Esophagus muscularis mucosa (tissue), 4 donors: ENCODE data around the gene PDSS2. TPM values are rescaled to one million over a fixed set of nuclear protein-coding genes. Genes with fewer than 3 reads are reported as not detected.
"Not testable (repeated sequence)": the region's sequence is repeated elsewhere in the genome, so short reads cannot be mapped to it uniquely, and the experiment has no call there.

Source experiments
- DNase-seq: peaks from one replicate; pipeline ENCODE4 v3.0.0-alpha.2; 2017; ENCODE audit errors: extremely low spot score
- H3K27ac ChIP-seq, 4 donors: fragments of 200-600 bp; sonication (generic); replicated peaks in 1 of 4; 1 replicate in 3 of 4; 2 replicates in 1 of 4; pipeline ENCODE4 v1.5.1; 2016 to 2019; ENCODE audit warnings: mild to moderate bottlenecking in 1 of 4
- H3K27me3 ChIP-seq, 4 donors: fragments of 200-600 bp; sonication (generic); one replicate each; pipeline versions ENCODE4 v1.5.1 to v1.6.0; 2016 to 2019
- H3K36me3 ChIP-seq, 4 donors: fragments of 200-600 bp; sonication (generic); one replicate each; pipeline ENCODE4 v1.5.1; 2016 to 2019
- H3K4me1 ChIP-seq, 4 donors: fragments of 200-600 bp; sonication (generic); one replicate each; pipeline ENCODE4 v1.5.1; 2016 to 2019
- H3K4me3 ChIP-seq, 4 donors: fragments of 200-600 bp; sonication (generic); 1 replicate in 2 of 4; 2 replicates in 2 of 4; pipeline ENCODE4 v1.5.1; 2016 to 2019; ENCODE audit warnings: mild to moderate bottlenecking in 4 of 4, moderate library complexity in 1 of 4
- H3K9me3 ChIP-seq, 4 donors: fragments of 200-600 bp; sonication (generic); 1 replicate in 3 of 4; 2 replicates in 1 of 4; pipeline ENCODE4 v1.5.1; 2016 to 2019
- EP300 ChIP-seq: sonication (generic); formaldehyde crosslinking; IDR thresholded peaks from one replicate; pipeline ENCODE4 v1.6.1; 2017; ENCODE audit warnings: antibody characterized with exemption
- POLR2A ChIP-seq: fragments of 450-650 bp; IDR thresholded peaks from one replicate; pipeline ENCODE4 v1.6.1; 2017; ENCODE audit warnings: antibody characterized with exemption, moderate library complexity, mild to moderate bottlenecking, low read depth
- POLR2AphosphoS5 ChIP-seq, 2 donors: sonication (generic); formaldehyde crosslinking; IDR thresholded peaks; one replicate each; pipeline ENCODE4 v1.6.1; 2017; ENCODE audit warnings: antibody characterized with exemption in 2 of 2
- WGBS: methylation state at CpG from one replicate; pipeline ENCODE4 v1.1.5; 2018; 5-methylcytosine and 5-hydroxymethylcytosine counted together
- intact Hi-C: fragments of 100-400 bp; cut with DNase I; formaldehyde crosslinking; loops from one replicate; pipeline ENCODE4 v1.15.1; 2023
- total RNA-seq, 4 donors: library from RNA; depleted of rRNA; stranded (reverse); fragments of >200 nt; gene quantifications; one replicate each; pipeline versions ENCODE4 v1.1.0 to v1.2.1, GENCODE V29; 2016
- TF ChIP-seq, protein P1 (sequence below), 3 experiments: fragments of 200-600 bp in 2 of 3; fragments of 450-650 bp in 1 of 3; sonication (generic) in 2 of 3; IDR thresholded peaks; one replicate each; pipeline ENCODE4 v1.5.1; 2017 to 2019; ENCODE audit warnings: antibody characterized with exemption in 3 of 3, mild to moderate bottlenecking in 2 of 3, moderate library complexity in 1 of 3

PDSS2 gene
- total RNA-seq, 4 donors from 2014 or later: 6.6 to 10.8 (median 8.7) TPM

DNA sequence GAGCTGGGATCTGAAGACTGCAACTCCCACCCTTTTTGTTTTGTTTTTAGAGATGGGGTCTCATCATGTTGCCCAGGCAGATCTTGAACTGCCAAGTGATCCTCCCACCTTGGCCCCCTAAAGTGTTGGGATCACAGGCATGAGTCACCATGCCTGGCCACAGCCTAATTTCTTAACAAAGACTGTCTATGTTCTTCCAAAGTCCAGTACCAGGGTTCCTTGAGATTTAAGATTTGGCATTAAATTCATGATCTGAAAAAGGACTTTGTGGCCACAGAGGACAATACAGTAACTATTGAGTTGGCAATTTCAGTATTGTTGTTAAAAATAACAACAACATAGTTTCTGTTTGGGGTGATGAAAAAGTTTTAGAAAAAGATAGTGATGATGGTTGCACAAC, 315.4 kb downstream of the PDSS2 start:
- no peaks in the 10 kb centered on the region for H3K36me3 ChIP-seq
- no peaks in the 10 kb centered on the region for H3K27me3 ChIP-seq
- intact Hi-C loops: no loop called here
- H3K4me3 ChIP-seq: no peak overlapping the region
- H3K27ac ChIP-seq: no peak overlapping the region
- no peak for DNase-seq
- peaks cover 0 to 5% (median 0%) of the 10 kb centered on the region in 4 donors for H3K4me1 ChIP-seq
- H3K9me3 ChIP-seq: no peaks in the 10 kb centered on the region
- TF ChIP-seq, protein P1, sequence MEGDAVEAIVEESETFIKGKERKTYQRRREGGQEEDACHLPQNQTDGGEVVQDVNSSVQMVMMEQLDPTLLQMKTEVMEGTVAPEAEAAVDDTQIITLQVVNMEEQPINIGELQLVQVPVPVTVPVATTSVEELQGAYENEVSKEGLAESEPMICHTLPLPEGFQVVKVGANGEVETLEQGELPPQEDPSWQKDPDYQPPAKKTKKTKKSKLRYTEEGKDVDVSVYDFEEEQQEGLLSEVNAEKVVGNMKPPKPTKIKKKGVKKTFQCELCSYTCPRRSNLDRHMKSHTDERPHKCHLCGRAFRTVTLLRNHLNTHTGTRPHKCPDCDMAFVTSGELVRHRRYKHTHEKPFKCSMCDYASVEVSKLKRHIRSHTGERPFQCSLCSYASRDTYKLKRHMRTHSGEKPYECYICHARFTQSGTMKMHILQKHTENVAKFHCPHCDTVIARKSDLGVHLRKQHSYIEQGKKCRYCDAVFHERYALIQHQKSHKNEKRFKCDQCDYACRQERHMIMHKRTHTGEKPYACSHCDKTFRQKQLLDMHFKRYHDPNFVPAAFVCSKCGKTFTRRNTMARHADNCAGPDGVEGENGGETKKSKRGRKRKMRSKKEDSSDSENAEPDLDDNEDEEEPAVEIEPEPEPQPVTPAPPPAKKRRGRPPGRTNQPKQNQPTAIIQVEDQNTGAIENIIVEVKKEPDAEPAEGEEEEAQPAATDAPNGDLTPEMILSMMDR (IDR thresholded peaks at IDR 0.05): no peak
- TF ChIP-seq POLR2AphosphoS5 (IDR thresholded peaks at IDR 0.05) (no peak), EP300 (no peak), POLR2A (no peak)

DNA sequence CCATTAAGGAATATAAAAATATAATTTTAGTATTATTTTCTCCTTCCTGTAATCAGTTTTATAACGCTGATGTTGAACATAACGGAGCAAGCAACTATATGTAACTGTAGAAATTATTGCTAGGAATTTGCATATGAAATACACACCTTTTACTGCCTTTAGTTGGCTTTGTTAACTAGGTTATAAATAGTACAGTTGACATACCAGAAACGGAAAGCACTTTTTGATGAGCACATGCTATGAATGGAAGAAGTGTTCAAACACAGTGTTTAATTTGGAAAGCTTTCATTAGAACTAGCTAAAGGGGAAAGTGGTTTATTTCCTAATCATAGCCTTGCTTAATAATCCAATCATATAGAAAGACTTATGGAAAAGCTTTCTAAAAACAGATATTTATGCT, 318.8 kb downstream of the PDSS2 start:
- no peak for DNase-seq
- peaks cover 0 to 5% (median 0%) of the 10 kb centered on the region in 4 donors for H3K4me1 ChIP-seq
- no peak overlapping the region for H3K4me3 ChIP-seq
- WGBS: 72% methylated on average over 3 of the region's 3 CpGs
- no peak overlapping the region for H3K27ac ChIP-seq
- intact Hi-C loops: no loop called here
- no peaks in the 10 kb centered on the region for H3K36me3 ChIP-seq
- H3K9me3 ChIP-seq: no peaks in the 10 kb centered on the region
- TF ChIP-seq POLR2AphosphoS5 (IDR thresholded peaks at IDR 0.05): no peak
- TF ChIP-seq, protein P1 (IDR thresholded peaks at IDR 0.05): no peak
- TF ChIP-seq EP300: no peak
- TF ChIP-seq POLR2A: no peak
- H3K27me3 ChIP-seq: no peaks in the 10 kb centered on the region

DNA sequence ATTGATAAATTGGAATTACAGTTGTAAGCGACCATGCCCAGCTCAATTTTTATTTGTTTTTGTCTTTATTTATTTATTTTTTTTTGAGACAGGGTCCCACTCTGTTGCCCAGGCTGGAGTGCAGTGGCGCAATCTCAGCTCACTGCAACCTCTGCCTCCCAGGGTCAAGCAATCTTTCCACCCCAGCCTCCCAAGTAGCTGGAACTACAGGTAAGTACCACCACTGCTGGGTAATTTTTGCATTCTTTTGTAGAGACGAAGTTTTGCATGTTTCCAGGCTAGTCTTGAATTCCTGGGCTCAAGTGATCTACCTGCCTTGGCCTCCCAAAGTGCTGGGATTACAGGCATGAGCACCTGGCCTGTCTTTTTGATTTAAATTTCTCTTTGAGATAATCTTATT, 323.0 kb downstream of the PDSS2 start:
- H3K27ac ChIP-seq, DNase-seq, H3K27me3 ChIP-seq, H3K4me1 ChIP-seq, H3K9me3 ChIP-seq, intact Hi-C loops, H3K36me3 ChIP-seq, H3K4me3 ChIP-seq: not testable (repeated sequence)
- 88% methylated on average over 3 of the region's 3 CpGs for WGBS

DNA sequence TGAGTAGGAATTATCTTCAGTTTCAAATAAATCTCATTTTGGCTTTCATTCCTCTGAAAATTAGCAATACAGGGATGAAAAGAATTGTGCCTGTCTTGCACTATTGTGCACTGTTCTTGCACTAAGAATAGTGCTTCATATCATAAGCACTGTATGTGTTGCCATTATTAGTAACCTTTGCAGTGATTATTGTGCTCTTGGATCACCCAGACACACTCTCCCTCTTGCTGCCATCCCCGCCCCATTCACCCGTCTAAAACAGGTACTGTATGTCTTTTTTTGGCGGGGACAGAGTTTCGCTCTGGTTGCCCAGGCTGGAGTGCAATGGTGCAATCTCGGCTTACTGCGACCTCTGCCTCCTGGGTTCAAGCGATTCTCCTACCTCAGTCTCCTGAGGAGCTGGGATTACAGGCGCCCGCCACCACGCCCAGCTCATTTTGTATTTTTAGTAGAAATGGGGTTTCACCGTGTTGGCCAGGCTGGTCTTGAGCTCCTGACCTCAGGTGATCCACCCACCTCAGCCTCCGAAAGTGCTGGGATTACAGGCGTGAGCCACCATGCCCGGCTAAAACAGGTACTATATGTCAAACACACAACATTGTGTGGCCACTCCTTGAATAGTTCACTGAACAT, 324.2 kb downstream of the PDSS2 start:
- WGBS: 94% methylated on average over 14 of the region's 14 CpGs

DNA sequence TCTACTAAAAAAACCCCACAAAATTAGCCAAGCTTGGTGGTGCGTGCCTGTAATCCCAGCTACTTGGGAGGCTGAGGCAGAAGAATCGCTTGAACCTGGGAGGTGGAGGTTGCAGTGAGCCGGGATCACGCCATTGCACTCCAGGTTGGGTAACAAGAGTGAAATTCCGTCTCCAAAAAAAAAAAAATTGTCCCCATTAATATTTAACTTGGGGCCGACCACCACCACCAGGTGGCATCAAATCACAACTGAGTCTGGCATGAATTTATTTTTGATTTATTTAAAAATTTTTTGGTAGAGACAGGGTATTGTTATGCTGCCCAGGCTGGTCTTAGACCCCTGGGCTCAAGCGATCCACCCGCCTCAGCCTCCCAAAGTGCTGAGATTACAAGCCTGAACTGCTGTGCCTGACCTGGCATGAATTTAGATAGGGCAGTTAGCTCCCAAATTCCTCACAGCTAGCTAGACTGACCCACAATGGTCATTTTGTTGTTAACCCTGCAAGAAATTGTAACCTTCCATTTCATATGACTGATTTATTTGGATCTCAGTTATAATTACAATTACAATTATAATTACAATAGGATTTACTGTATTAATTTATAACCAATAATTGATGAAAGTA, 326.9 kb downstream of the PDSS2 start:
- intact Hi-C loops: no loop called here

More for the DNA sequence above, 324.2 kb downstream of the PDSS2 start:
- H3K4me1 ChIP-seq, intact Hi-C loops, H3K27ac ChIP-seq, H3K9me3 ChIP-seq, H3K36me3 ChIP-seq, DNase-seq, H3K27me3 ChIP-seq, H3K4me3 ChIP-seq: not testable (repeated sequence)

More for the DNA sequence above, 326.9 kb downstream of the PDSS2 start:
- Histone ChIP-seq H3K4me1 (no peaks in the 10 kb centered on the region), H3K36me3 (no peaks in the 10 kb centered on the region), H3K27me3 (no peaks in the 10 kb centered on the region), H3K4me3 (no peak overlapping the region), H3K9me3 (no peaks in the 10 kb centered on the region), H3K27ac (no peak overlapping the region)
- 58% methylated on average over 8 of the region's 8 CpGs for WGBS
- TF ChIP-seq POLR2AphosphoS5 (IDR thresholded peaks at IDR 0.05): no peak
- TF ChIP-seq EP300: no peak
- TF ChIP-seq POLR2A: no peak
- TF ChIP-seq, protein P1 (IDR thresholded peaks at IDR 0.05): peak in 2 of 3 experiments; percentile 35 to 39
- DNase-seq: no peak
